ENCODE measurements around the gene CFLAR. TPM values are rescaled to one million over a fixed set of nuclear protein-coding genes. Genes with fewer than 3 reads are reported as not detected.

Gene CFLAR
- total RNA-seq, 4 donors from 2014 or later = 157 to 526 (median 297) TPM

GRCh38 chr2:201172279-201172678, 56.3 kb downstream of the CFLAR start:
- H3K9me3 ChIP-seq = no peaks in the 10 kb centered on the region
- no peak for DNase-seq
- no peaks in the 10 kb centered on the region for H3K36me3 ChIP-seq
- no peak overlapping the region for H3K27ac ChIP-seq
- H3K4me3 ChIP-seq = no peak overlapping the region
- H3K27me3 ChIP-seq = no peaks in the 10 kb centered on the region
- no peaks in the 10 kb centered on the region for H3K4me1 ChIP-seq
- TF ChIP-seq CTCF (IDR thresholded peaks at IDR 0.05) (no peak), POLR2A (IDR thresholded peaks at IDR 0.05) (no peak)

- DNase-seq = no peak
- Histone ChIP-seq H3K27ac (no peak overlapping the region), H3K4me3 (no peak overlapping the region), H3K36me3 (no peaks in the 10 kb centered on the region), H3K9me3 (no peaks in the 10 kb centered on the region), H3K27me3 (no peaks in the 10 kb centered on the region), H3K4me1 (no peaks in the 10 kb centered on the region)
- no peak for TF ChIP-seq POLR2A (IDR thresholded peaks at IDR 0.05)
- no peak for TF ChIP-seq CTCF (IDR thresholded peaks at IDR 0.05)
Measured at GRCh38 chr2:201174687-201175086, 58.7 kb downstream of the CFLAR start.

GRCh38 chr2:201176081-201176481, 60.1 kb downstream of the CFLAR start:
- Histone ChIP-seq H3K36me3 (no peaks in the 10 kb centered on the region), H3K27me3 (no peaks in the 10 kb centered on the region), H3K4me3 (no peak overlapping the region), H3K9me3 (no peaks in the 10 kb centered on the region), H3K4me1 (no peaks in the 10 kb centered on the region), H3K27ac (no peak overlapping the region)
- no peak for DNase-seq
- TF ChIP-seq POLR2A (IDR thresholded peaks at IDR 0.05) (no peak), CTCF (IDR thresholded peaks at IDR 0.05) (no peak)

- H3K27ac ChIP-seq = no peak overlapping the region
- no peaks in the 10 kb centered on the region for H3K9me3 ChIP-seq
- no peak overlapping the region for H3K4me3 ChIP-seq
- H3K4me1 ChIP-seq = peaks cover 0 to 4% (median 0%) of the 10 kb centered on the region in 4 donors
- no peak for DNase-seq
- no peak for TF ChIP-seq CTCF (IDR thresholded peaks at IDR 0.05)
- TF ChIP-seq POLR2A (IDR thresholded peaks at IDR 0.05) = no peak
- H3K27me3 ChIP-seq = no peaks in the 10 kb centered on the region
- no peaks in the 10 kb centered on the region for H3K36me3 ChIP-seq
Measured at GRCh38 chr2:201180010-201180409, 64.0 kb downstream of the CFLAR start.

- no peak for DNase-seq
- peaks cover 0 to 27% (median 0%) of the 10 kb centered on the region in 4 donors for H3K4me1 ChIP-seq
- H3K27ac ChIP-seq = peak within 1 kb of the TSS; percentile 54 to 77 (median 66)
- H3K9me3 ChIP-seq = no peaks in the 10 kb centered on the region
- peak; percentile 27 to 95 (median 70) for TF ChIP-seq CTCF (IDR thresholded peaks at IDR 0.05)
- TF ChIP-seq POLR2A (IDR thresholded peaks at IDR 0.05) = peak; percentile 81 to 85
- H3K4me3 ChIP-seq = peak within 1 kb of the TSS; percentile 39 to 64 (median 54)
- H3K27me3 ChIP-seq = no peaks in the 10 kb centered on the region
- H3K36me3 ChIP-seq = peaks cover 0 to 4% (median 0%) of the 10 kb centered on the region in 3 donors
Measured at GRCh38 chr2:201182650-201183364, 66.8 kb downstream of the CFLAR start, which contains the start of gene CASP10. Gene CASP10, plus strand, starts transcription at chr2:201183141. Its CDS starts 2,637 bp downstream, at chr2:201185778.

Measured in Peyer's patch (tissue), 4 donors.